NCI-H1417 treated with DMSO at 0.1 percent for 48 hours (cell line): ENCODE measurements around the gene UBFD1.
"Not testable (repeated sequence)": the region's sequence is repeated elsewhere in the genome, so short reads cannot be mapped to it uniquely, and the experiment has no call there.

Experiments
- DNase-seq: peaks from one replicate; lab custom pipeline; 2025; lab: John Stamatoyannopoulos, UW

The UBFD1 gene, protein sequence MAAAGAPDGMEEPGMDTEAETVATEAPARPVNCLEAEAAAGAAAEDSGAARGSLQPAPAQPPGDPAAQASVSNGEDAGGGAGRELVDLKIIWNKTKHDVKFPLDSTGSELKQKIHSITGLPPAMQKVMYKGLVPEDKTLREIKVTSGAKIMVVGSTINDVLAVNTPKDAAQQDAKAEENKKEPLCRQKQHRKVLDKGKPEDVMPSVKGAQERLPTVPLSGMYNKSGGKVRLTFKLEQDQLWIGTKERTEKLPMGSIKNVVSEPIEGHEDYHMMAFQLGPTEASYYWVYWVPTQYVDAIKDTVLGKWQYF

DNA sequence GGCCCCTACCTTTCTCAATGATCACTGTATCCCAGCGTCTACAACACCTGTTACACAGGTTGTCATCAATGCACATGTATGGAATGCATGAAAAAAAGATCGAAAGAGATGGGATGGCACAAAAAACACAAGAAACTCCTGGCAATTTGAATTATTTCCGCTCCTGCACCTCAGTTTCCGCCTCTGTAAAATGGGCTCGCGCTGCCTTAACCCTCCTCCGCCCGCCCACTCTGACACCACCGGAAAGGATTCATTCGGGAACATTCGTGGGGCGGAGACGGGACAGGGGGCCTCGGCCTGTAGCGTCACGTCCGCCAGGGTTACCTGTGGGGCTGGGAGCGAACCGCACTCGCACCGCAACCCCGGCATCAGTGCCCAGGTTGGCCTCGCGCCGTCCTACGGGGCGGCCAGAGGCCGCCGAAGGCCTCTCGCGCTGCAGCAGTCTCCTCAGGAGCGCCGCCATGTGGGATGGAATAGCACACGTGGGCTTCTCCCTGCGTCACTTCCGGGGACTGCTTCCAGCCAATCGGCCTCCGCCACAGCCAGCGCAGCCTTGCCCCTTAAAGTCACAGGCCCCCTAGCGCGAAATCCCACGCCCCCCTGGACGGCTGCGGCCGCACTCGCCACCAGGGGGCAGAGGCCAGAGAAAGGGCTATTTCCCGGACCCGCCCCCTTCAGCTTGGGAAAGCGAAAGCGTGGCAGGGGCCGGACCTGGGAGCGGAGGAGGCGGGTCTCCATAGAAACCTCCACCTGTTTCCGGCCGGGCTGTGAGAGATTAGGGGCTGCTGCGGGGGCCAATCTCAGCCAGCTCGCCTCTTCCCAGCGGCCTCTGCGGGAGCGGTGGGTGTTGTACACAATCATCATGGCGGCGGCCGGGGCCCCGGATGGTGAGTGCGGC lies at the start of gene UBFD1, which contains the start of gene EARS2:
Gene UBFD1, plus strand, starts transcription at position 847 of the 898 bp plus-strand sequence. Its CDS starts 16 bp downstream, at position 863.
Gene EARS2, minus strand, starts transcription at position 470 of the 898 bp plus-strand sequence. Its CDS starts 7 bp downstream, at position 463.
- DNase-seq = peak; percentile 94

DNA sequence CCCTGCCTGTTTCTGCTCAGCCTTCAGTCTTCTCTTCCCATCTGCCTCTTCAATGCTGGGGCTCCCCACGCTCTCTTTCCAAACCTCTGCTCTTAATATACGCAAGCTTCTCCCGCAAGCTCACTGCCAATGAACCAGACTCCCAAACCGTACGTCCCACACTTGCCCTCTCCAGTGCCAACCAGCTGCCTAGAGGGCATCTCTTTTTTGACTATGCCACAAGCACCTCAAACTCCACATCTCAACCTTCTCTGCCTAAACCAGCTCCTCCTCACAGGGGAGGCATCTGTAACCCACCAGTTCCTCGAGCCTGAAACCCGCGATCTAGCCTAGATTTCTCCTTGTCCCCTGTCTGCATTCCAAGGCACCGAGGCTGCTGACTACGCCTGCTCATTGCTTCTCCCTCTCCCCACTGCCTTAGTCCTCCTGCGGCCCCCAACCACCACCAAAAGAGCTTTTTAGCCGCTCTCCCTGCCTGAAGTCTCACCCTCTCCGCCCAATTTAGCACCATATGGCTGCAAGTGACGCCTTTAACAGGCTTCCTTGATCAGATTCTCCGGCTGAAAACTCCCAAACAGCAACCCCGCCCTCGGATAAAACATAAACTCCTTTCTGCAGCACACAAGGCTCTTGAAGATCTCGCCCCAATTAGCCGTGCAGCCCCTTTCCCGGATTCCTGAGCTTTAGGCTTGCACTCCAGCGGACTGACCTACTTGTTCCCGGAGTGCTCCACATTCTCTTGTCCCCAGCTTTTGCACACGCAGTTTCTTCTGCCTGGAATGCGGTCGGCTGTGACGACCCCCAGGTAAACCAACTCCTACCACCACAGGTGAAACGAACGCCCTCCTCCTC lies 48.7 kb upstream of the UBFD1 start:
- no peak for DNase-seq

DNA sequence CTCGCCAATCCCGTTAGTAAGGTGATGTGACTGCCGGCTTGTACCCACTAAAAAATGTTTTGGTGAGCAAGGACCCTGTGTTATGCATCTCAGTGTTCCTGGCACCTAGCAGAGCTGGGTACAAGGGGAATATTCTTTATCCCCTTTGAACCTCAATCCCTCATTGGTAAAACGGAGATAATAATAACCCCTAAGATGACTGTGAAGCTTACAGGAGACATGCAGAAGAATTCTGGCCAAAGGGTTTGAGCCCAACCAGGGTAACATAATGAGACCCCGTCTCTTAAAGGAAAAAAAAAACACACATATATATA lies 48.1 kb upstream of the UBFD1 start:
- no peak for DNase-seq

DNA sequence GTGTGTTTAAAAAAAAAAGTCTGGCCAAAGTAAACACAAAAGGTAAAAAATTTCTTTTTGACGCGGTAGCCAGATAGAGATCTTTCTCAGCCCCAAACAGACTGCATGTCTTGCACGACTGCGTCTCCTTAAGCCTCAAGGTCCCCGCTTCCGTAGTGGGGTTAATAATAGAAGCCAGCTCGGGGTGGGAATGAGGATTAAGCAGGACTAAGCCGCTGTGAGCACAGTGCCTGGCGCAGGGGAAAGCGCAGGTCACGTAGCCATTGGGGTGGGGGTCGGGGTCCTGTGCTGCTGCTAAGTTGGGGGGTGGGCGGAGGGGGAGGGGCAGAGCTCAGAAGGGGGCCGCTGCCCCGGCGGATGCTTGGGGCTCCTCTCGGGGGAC lies 47.8 kb upstream of the UBFD1 start:
- no peak for DNase-seq

DNA sequence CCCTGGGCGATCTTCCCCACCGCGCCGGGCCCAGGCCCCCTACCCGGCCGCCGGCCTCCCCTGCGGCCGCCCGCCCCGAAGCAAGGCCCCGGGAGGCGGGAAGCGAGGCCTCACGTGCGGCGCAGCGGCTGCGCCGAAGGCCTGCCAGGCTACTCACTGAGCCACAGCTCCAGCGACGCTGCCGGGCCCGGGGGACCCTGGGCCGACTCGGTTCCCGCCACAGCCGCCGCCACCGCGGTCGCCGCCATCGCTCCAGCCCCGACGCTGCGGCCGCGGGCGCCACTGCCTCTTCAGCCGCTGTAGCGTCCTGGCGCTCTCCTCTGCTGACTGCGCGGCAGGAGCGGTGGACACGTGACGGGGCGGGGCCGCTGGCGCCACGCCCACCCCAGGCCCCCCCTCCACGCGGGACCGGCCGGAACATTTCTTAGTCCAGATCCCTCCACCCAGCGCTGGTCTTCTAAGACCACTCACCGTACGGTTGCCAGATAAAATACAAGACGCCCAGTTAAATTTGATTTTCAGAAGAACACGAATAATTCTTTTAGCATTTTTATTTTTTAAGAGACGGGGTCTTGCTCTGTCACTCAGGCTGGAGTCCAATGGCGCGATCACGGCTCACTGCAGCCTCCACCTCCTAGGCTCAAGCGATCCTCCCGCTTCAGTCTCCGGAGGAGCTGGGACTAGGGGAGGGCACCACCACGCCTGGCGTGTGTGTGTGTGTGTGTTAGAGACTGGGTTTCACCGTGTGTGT lies 47.2 kb upstream of the UBFD1 start, which contains the start of gene GGA2:
Gene GGA2, minus strand, starts transcription at position 331 of the 751 bp plus-strand sequence. Its CDS starts 83 bp downstream, at position 248.
- peak; percentile 13 for DNase-seq

DNA sequence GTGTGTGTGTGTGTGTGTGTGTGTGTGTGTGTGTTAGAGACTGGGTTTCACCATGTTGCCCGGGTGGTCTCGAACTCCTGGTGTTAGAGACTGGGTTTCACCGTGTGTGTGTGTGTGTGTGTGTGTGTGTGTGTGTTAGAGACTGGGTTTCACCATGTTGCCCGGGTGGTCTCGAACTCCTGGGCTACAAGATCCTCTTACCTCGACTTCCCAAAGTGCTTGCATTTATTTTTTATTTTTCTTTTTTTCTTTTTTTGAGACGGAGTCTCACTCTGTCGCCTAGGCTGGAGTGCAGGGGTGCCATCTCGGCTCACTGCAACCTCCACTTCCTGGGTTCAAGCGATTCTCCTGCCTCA lies 46.6 kb upstream of the UBFD1 start:
- DNase-seq = not testable (repeated sequence)

DNA sequence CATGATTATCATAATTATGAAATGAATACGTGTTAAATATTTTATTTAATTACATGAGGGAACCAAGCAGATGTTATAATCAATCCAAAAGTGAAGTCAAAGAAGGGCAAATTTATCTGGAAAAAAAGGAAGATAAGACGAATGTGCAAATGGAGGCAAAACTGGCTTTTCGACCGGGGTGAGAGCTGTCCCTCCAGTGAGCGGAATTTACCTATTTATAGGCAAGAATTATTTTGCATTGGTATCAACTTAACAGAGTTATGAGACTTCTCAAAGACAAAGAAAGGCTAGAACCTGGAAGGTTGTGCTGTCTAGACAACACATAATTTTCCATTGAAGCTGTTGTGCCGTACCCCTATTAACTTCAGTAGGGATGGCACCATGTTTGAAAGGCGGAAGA lies 45.8 kb upstream of the UBFD1 start:
- no peak for DNase-seq

DNA sequence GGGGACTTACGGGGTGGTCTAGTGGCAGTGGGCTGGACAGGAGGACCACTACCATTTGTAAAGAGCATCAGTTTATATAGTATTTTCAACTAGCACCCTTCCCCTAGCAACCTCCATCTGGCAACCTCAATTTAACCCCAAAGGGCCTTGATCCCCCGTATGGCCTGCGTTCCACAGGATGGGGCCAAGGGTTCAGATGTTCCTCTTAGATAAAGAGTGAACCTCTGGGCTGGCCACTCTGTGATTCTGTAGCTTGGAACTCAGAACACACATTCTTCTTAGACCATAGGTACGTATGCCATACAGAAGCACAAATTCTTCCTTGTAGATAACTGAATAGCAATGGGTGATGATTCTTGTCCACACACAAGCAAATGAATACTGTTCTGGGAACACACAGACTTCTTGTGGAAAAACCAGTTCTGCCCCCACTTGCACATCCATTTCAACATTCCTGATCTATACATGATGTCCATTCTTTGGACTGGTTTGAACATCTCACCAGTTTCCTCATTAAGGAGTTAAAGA lies 45.3 kb upstream of the UBFD1 start:
- no peak for DNase-seq

DNA sequence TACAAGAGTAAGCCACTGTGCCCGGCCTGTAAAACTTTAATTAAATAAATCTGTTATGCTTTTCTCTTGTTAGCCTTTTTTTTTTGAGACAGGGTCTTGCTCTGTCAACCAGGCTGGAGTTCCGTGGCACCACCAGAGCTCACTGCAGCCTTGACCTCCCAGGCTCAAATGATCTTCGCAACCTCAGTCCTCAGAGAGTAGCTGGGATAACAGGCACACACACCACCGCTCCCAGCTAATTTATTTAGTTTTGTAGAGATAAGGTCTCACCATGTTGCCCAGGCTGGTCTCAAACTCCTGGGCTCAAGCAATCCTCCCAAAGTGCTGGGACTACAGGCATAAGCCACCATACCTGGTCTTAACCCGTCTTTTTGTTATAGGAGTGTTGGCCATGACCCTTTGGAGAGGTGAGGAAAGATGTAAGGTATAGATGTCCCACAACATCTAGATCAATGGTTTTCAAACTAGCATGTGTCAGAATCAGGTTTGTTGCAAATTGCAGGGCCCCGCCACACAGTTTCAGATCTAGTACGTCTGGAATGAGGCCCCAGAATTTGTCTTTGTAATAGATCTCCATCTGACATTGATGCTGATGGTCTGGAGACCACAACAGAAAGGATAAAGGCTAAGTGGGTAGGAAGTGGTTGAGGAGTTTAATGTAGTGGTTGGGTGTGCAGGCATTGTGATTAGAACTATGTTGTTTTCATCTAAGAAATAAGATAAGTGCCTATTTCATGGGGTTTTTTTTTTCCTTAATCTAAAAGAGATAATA lies 43.0 kb upstream of the UBFD1 start:
- DNase-seq = no peak

DNA sequence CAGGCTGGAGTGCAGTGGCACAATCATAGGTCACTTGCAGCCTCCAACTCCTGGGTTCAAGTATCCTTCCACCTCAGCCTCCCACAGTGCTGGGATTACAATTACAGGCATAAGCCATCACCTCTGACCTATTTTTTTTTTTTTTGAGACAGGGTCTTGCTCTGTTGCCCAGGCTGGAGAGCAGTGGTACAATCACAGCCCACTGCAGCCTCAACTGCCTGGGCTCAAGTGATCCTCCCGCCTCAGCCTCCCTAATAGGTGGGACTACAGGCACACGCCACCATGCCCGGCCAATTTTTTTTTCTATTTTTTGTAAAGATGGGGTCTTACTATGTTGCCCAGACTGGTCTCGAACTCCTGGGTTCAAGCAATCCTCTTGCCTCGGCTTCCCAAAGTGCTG lies 41.6 kb upstream of the UBFD1 start:
- no peak for DNase-seq

DNA sequence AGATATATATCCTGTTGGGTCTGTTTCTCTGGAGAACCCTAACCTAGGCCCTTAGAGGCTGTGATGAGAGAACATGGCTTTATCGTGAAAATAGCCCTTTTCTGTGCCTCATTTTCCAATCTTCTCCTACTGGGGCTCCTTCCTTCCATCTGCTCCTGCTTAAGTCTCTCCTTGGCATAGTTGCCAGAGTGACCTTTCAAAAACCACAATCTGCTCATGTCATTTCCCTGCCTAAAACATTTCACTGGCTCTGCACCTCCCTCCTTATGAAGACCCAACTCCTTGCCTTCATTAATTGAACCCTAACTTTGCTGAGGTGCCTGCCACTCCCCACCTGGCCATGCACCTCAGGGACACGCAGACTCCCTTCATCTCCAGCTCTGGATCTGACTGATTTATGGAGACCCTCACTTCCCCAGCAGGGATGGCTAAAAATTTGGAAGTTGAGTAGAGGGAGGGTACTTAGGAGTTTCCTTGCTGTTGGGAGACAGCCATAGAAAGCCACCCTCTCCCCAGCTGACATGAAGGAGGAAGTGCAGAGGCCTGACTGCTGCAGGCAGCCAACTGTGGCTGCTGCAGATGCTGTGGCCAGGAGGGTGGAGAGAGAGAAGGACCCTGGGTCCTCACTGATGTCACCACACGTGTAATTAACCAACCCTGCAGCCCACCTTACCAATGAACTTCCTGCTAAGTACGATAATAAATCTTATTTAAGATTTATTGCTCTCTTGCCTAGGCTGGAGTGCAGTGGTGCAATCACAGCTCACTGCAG lies 41.0 kb upstream of the UBFD1 start:
- no peak for DNase-seq

DNA sequence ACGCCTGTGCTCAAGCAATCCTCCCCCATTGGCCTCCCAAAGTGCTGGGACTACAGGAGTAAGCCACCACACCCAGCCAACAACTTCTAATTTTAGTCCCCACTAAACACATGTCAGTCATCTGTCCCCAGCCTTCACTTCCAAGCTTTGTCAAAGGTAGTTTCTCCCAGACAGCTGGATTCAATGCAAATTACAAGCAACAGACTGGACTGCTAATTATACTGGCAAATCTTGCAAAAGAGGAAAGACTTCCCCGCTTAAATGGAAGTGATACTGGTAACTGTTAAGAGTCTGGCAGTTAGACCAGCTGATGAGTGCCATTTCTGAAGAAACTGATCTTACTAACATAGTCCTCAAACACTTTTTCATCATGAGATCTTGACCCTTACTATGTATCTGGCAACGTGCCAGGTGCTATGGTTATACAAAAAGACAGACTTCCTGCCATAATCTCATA lies 39.1 kb upstream of the UBFD1 start:
- no peak for DNase-seq

DNA sequence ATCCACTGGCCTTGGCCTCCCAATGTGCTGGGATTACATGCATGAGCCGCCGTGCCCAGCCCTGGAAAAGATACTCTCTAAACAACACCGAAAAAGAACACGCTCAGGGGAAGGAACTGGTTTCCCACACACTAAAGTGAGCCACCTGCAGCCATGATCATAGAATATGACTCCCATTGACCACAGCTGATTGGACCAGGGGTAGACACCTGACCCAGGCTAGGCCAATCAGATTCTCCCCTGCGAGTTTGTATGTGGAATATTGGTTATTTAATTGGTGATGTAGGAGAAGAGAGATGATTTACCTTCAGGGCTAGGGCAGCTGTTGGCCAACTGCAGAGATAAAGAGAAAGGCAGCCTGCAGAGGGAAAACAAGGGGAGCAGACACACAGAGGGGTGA lies 38.2 kb upstream of the UBFD1 start:
- DNase-seq = no peak

DNA sequence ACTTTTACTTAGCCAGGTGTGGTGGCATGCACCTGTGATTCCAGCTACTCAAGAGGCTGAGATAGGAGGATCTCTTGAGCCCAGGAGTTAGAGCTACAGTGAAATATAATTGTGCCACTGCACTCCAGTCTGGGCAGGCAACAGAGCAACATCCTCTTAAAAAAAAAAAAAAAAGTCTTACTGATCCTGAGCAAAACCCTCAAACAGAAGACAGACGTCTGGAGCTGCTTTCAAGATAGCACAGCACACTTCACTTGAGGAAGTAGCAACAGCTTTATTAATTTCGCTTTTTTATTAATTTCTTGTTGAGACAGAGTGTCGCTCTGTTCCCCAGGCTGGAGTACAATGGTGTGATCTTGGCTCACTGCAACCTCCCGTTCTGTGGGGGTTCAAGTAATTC lies 37.0 kb upstream of the UBFD1 start:
- no peak for DNase-seq

DNA sequence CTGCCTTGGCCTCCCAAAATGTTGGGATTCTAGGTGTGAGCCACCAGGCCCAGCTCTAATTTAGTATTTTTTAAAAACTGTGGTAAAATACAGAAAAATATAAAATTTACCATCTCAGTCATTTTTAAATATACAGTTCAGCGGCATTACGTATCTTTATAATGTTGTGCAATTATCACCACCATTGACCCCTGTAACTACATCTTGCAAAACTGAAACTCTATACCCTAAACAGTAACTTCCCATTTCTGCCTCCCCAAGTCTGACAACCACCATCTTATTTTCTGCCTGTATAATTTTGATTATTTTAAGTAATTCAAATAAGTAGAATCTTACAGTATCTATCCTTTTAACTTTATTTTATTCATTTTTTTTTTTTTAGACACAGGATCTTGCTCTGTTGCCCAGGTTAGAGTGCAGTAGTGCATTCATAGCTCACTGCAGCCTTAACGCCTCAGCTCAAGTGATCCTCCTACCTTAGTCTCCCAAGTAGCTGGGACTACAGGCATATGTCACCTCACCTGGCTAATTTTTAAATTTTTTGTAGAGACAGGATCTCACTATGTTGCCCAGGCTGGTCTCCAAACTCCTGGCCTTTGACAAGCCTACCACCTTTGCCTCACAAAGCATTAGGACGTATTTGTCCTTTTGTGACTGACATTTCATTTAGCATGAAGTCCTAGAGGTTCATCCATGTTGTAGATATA lies 36.3 kb upstream of the UBFD1 start:
- DNase-seq = no peak

DNA sequence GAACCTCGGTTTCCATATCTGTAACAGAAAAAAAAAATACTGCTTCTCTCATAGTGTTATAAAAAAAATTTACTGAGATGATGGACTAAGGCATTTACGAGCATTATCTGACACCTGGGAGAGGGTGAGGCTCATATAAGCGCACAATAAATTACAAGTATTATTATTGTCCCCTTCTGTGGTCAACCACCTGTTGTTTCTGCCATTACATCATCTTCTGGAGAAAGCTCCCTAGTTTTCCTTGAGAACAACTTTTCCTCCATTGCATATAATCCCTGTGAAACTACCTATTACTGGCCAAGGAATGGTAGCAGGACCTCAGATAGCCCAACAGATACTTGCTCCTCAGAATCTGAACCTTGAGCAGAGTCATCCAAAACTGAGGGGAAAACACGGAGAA lies 35.6 kb upstream of the UBFD1 start:
- no peak for DNase-seq

DNA sequence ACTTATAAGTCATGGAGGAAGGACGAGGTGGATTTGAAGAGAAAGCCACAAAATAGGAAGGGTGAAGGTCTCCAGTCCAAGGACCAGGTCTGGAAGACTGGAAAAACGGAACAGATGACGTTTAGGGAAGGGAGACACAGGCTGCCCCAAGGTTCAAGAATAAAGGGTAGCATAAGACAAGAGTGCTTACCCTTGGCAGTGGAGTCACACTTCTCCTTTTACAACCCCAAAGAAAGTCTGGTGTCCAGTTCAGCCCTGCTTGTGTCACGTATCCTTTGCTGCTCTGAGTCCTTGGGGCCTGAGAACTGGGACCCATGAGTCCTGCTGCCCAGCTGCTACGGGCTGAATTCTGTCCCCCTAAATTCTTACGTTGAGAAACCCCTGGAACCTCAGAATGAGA lies 34.2 kb upstream of the UBFD1 start:
- DNase-seq = no peak

DNA sequence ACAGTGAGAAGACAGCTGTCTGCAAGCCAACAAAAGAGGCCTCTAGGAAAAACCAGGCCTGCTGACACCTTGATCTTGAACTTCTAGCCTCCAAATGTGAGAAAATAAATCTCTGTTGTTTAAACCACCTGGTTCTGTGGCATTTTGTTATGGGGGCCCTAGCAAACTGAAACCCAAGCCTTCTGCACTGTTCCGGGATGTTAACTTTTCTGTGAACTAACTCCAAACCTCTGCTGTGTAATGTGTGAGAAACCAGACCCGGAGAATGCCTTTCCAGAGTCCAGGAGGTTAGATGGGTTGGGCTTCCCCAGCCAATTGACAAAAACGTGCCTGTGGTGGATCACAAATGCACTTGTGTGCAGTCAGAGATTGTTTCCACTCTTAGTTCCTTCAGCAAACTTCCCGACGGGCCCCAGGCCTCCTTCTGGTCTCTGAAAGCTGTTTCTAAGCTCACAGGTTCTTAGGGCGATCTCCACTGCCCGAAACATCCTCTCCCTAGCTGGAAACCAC lies 33.6 kb upstream of the UBFD1 start:
- DNase-seq = no peak

DNA sequence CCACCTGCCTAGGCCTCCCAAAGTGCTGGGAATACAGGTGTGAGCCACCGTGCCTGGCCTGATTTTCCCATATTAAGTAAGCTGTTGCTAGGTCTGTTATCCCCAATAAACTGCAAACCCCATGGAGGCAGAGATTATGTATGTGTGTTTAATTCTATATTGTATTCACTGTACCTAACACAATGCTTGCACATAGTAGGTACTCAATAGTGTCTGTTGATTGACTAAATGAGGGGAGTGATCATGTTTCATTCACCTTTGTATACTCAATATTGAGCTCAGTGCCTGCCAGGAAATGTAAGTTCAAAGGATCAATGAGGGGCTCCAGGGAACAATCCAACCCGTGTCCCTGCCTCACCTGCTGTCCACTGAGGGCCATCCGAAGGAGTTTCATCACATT lies 32.6 kb upstream of the UBFD1 start:
- no peak for DNase-seq
